ENCODE measurements around the gene TMEM63C.

GRCh38 chr14:77284466-77284865 is 102.9 kb downstream of the TMEM63C start:
- TF ChIP-seq CTCF (conservative IDR thresholded peaks at IDR 0.05) (no peak), ZFX (IDR thresholded peaks at IDR 0.05) (no peak)
